HG03457 (cell line): ENCODE data around the gene PRKCG.
"Not testable (repeated sequence)": the region's sequence is repeated elsewhere in the genome, so short reads cannot be mapped to it uniquely, and the experiment has no call there.

Experiments used
- ATAC-seq: cut with Tn5 transposase; IDR thresholded peaks from one replicate; pipeline ENCODE4 v1.9.1; 2021; ENCODE audit warnings: moderate number of reproducible peaks; ENCODE audit not compliant: unreplicated experiment

Gene PRKCG

GRCh38 chr19:53881482-53882390 lies at the start of gene PRKCG:
Gene PRKCG, plus strand, starts transcription at chr19:53882197. Its CDS starts 298 bp downstream, at chr19:53882495.
- no peak for ATAC-seq

GRCh38 chr19:53832861-53833260 lies 49.1 kb upstream of the PRKCG start:
- not testable (repeated sequence) for ATAC-seq

GRCh38 chr19:53838446-53838845 lies 43.6 kb upstream of the PRKCG start:
- not testable (repeated sequence) for ATAC-seq

- not testable (repeated sequence) for ATAC-seq
Observed at GRCh38 chr19:53840241-53840640, 41.8 kb upstream of the PRKCG start.

GRCh38 chr19:53840914-53841313 lies 41.1 kb upstream of the PRKCG start:
- not testable (repeated sequence) for ATAC-seq

- ATAC-seq: no peak
Observed at GRCh38 chr19:53844849-53845246, 37.1 kb upstream of the PRKCG start.

GRCh38 chr19:53847555-53847954 lies 34.4 kb upstream of the PRKCG start:
- no peak for ATAC-seq

GRCh38 chr19:53849237-53849676 lies 32.7 kb upstream of the PRKCG start:
- ATAC-seq: no peak

GRCh38 chr19:53853707-53854106 lies 28.3 kb upstream of the PRKCG start:
- no peak for ATAC-seq

- no peak for ATAC-seq
Observed at GRCh38 chr19:53864308-53864836, 17.6 kb upstream of the PRKCG start.

GRCh38 chr19:53865523-53865917 lies 16.5 kb upstream of the PRKCG start:
- ATAC-seq: no peak

- no peak for ATAC-seq
Observed at GRCh38 chr19:53865918-53866864, 15.8 kb upstream of the PRKCG start.

- ATAC-seq: no peak
Observed at GRCh38 chr19:53866865-53867224, 15.2 kb upstream of the PRKCG start.

GRCh38 chr19:53867225-53868090 lies 14.5 kb upstream of the PRKCG start, which contains the start of gene MYADM:
Gene MYADM, plus strand, starts transcription at chr19:53867883. Its CDS starts 5,647 bp downstream, at chr19:53873530.
- ATAC-seq: peak; percentile 56

GRCh38 chr19:53868091-53868891 lies 13.7 kb upstream of the PRKCG start:
- ATAC-seq: no peak

- peak; percentile 33 for ATAC-seq
Observed at GRCh38 chr19:53868892-53869804, 12.8 kb upstream of the PRKCG start.

GRCh38 chr19:53869805-53870484 lies 12.1 kb upstream of the PRKCG start:
- ATAC-seq: not testable (repeated sequence)

- no peak for ATAC-seq
Observed at GRCh38 chr19:53870485-53870844, 11.5 kb upstream of the PRKCG start.
